ENCODE data around the gene FCRL3.

GRCh38 chr1:157721985-157722384, 21.4 kb upstream of the FCRL3 start:
- TF ChIP-seq CTCF (IDR thresholded peaks at IDR 0.05): no peak
- TF ChIP-seq POLR2A (IDR thresholded peaks at IDR 0.05): no peak
